H9 (cell line): ENCODE results near the gene URAD. TPM values are rescaled to one million over a fixed set of nuclear protein-coding genes. Genes with fewer than 3 reads are reported as not detected.

Experiments
- DNase-seq: peaks from one replicate; pipeline ENCODE4 v3.0.0-alpha.2; 2017
- H2AFZ ChIP-seq: one replicate; pipeline ENCODE4 v1.6.1; 2013; ENCODE audit warnings: mild to moderate bottlenecking, low read length, control low read depth, moderate library complexity
- H2AK5ac ChIP-seq: 2 replicates; pipeline ENCODE4 v1.6.1; 2013; ENCODE audit warnings: low read length, control low read depth, mixed read lengths; ENCODE audit not compliant: insufficient read length
- H2BK120ac ChIP-seq: one replicate; pipeline ENCODE4 v1.6.1; 2013; ENCODE audit warnings: low read depth, mild to moderate bottlenecking, low read length, control low read depth, inconsistent platforms; ENCODE audit not compliant: poor library complexity, severe bottlenecking
- H2BK12ac ChIP-seq: 2 replicates; pipeline ENCODE4 v1.6.1; 2013; ENCODE audit warnings: low read length, control low read depth, mixed read lengths, low read depth; ENCODE audit not compliant: insufficient read length
- H2BK15ac ChIP-seq: 2 replicates; pipeline ENCODE4 v1.6.1; 2013; ENCODE audit warnings: low read depth, low read length, control low read depth
- H2BK20ac ChIP-seq: one replicate; pipeline ENCODE4 v1.6.1; 2013; ENCODE audit warnings: low read depth, mild to moderate bottlenecking, low read length, control low read depth, inconsistent platforms; ENCODE audit not compliant: poor library complexity, severe bottlenecking
- H2BK5ac ChIP-seq: 2 replicates; pipeline ENCODE4 v1.6.1; 2013; ENCODE audit warnings: low read length, control low read depth, mixed read lengths; ENCODE audit not compliant: insufficient read length
- H3K14ac ChIP-seq: 2 replicates; pipeline ENCODE4 v1.6.1; 2013; ENCODE audit warnings: low read length, control low read depth; ENCODE audit not compliant: insufficient read depth
- H3K18ac ChIP-seq: 2 replicates; pipeline ENCODE4 v1.6.1; 2013; ENCODE audit warnings: low read depth, mild to moderate bottlenecking, mixed read lengths, low read length, control low read depth; ENCODE audit not compliant: insufficient read length
- H3K23ac ChIP-seq: 2 replicates; pipeline ENCODE4 v1.6.1; 2013; ENCODE audit warnings: low read length, control low read depth, mixed read lengths, low read depth; ENCODE audit not compliant: insufficient read length
- H3K23me2 ChIP-seq: 2 replicates; pipeline ENCODE4 v1.6.1; 2013; ENCODE audit warnings: low read depth, mild to moderate bottlenecking, mixed read lengths, low read length, control low read depth; ENCODE audit not compliant: insufficient read length, poor library complexity, severe bottlenecking
- H3K27ac ChIP-seq: 2 replicates; pipeline ENCODE4 v1.5.1; 2013; ENCODE audit warnings: low read length, control low read depth, mixed read lengths, low read depth; ENCODE audit not compliant: insufficient read length
- H3K27me3 ChIP-seq: 2 replicates; pipeline ENCODE4 v1.6.1; 2013; ENCODE audit warnings: low read length, control low read depth, inconsistent platforms; ENCODE audit not compliant: insufficient read depth
- H3K4ac ChIP-seq: 2 replicates; pipeline ENCODE4 v1.6.1; 2013; ENCODE audit warnings: low read depth, mild to moderate bottlenecking, control low read depth, inconsistent platforms, low read length, moderate library complexity
- H3K4me1 ChIP-seq: 2 replicates; pipeline ENCODE4 v1.6.1; 2013; ENCODE audit warnings: low read length, control low read depth, inconsistent platforms; ENCODE audit not compliant: insufficient read depth
- H3K4me2 ChIP-seq: 2 replicates; pipeline ENCODE4 v1.6.1; 2013; ENCODE audit warnings: low read length, control low read depth, mixed read lengths; ENCODE audit not compliant: insufficient read length, insufficient read depth
- H3K56ac ChIP-seq: 2 replicates; pipeline ENCODE4 v1.6.1; 2013; ENCODE audit warnings: low read depth, mild to moderate bottlenecking, mixed read lengths, low read length, control low read depth; ENCODE audit not compliant: insufficient read length
- H3K79me1 ChIP-seq: 2 replicates; pipeline ENCODE4 v1.6.1; 2013; ENCODE audit warnings: low read depth, mild to moderate bottlenecking, moderate library complexity, low read length, control low read depth, inconsistent platforms; ENCODE audit not compliant: insufficient read depth, poor library complexity, severe bottlenecking
- H3K79me2 ChIP-seq: 2 replicates; pipeline ENCODE4 v1.6.1; 2013; ENCODE audit warnings: low read length, control low read depth, inconsistent platforms; ENCODE audit not compliant: insufficient read depth
- H3K9ac ChIP-seq: 2 replicates; pipeline ENCODE4 v1.6.1; 2013; ENCODE audit warnings: low read length, control low read depth, mixed read lengths; ENCODE audit not compliant: insufficient read length; ENCODE audit errors: extremely low read depth
- H3K9me3 ChIP-seq: one replicate; pipeline ENCODE4 v1.6.1; 2013; ENCODE audit warnings: low read depth, low read length, inconsistent platforms; ENCODE audit not compliant: control insufficient read depth
- H3T11ph ChIP-seq: one replicate; pipeline ENCODE4 v1.6.1; 2013; ENCODE audit warnings: mild to moderate bottlenecking, low read length, control low read depth, inconsistent platforms
- H4K20me1 ChIP-seq: one replicate; pipeline ENCODE4 v1.6.1; 2013; ENCODE audit not compliant: control insufficient read depth, insufficient read length, insufficient read depth
- H4K5ac ChIP-seq: 2 replicates; pipeline ENCODE4 v1.6.1; 2013; ENCODE audit warnings: low read depth, mild to moderate bottlenecking, mixed read lengths, low read length, control low read depth; ENCODE audit not compliant: insufficient read length
- H4K8ac ChIP-seq: replicated peaks from 2 replicates; pipeline ENCODE4 v1.6.1; 2013; ENCODE audit warnings: low read length, control low read depth, mixed read lengths, low read depth; ENCODE audit not compliant: insufficient read length
- H4K91ac ChIP-seq: 2 replicates; pipeline ENCODE4 v1.6.1; 2013; ENCODE audit warnings: low read depth, mild to moderate bottlenecking, moderate library complexity, mixed read lengths, low read length, control low read depth; ENCODE audit not compliant: insufficient read length
- H3K27ac Mint-ChIP-seq, 3 experiments: 2 replicates in 2 of 3; 3 replicates in 1 of 3; pipeline ENCODE4 v1.8.0; 2020 to 2021; ENCODE audit warnings: mixed read lengths in 3 of 3, mild to moderate bottlenecking in 1 of 3, moderate library complexity in 1 of 3
- H3K27me3 Mint-ChIP-seq: 2 replicates; pipeline ENCODE4 v1.8.0; 2021; ENCODE audit warnings: low read depth, mild to moderate bottlenecking, moderate library complexity, mixed read lengths
- H3K36me3 Mint-ChIP-seq, 3 experiments: 2 replicates in 2 of 3; 3 replicates in 1 of 3; pipeline ENCODE4 v1.8.0; 2020 to 2021; ENCODE audit warnings: low read depth in 3 of 3, mixed read lengths in 3 of 3; ENCODE audit not compliant: insufficient read depth in 1 of 3
- H3K4me1 Mint-ChIP-seq, 2 experiments: 2 replicates each; pipeline ENCODE4 v1.8.0; 2020; ENCODE audit warnings: mixed read lengths in 2 of 2
- H3K4me3 Mint-ChIP-seq, 2 experiments: 2 replicates in 1 of 2; 3 replicates in 1 of 2; pipeline ENCODE4 v1.8.0; 2020 to 2021; ENCODE audit warnings: mild to moderate bottlenecking in 2 of 2, mixed read lengths in 2 of 2, moderate library complexity in 1 of 2
- H3K9me3 Mint-ChIP-seq, 2 experiments: 2 replicates in 1 of 2; 3 replicates in 1 of 2; pipeline ENCODE4 v1.8.0; 2020; ENCODE audit warnings: mild to moderate bottlenecking in 2 of 2, mixed read lengths in 2 of 2, moderate library complexity in 1 of 2
- WGBS: extraction: QIAGEN DNeasy Blood & Tissue Kit; methylation state at CpG from one replicate; pipeline ENCODE4 v1.1.7; 2013; ENCODE audit warnings: missing lambda C conversion rate, low lambda C conversion rate, mixed read lengths; ENCODE audit not compliant: insufficient read length; ENCODE audit errors: extremely low coverage; 5-methylcytosine and 5-hydroxymethylcytosine counted together
- total RNA-seq: library from RNA; stranded (reverse); gene quantifications from 2 replicates; pipeline ENCODE4 v1.2.1, GENCODE V29; 2021
- TF ChIP-seq, protein P1 (sequence below): fragments of 200-600 bp; sonication (generic); conservative IDR thresholded peaks from 3 replicates; pipeline ENCODE4 v1.8.0; 2021; ENCODE audit warnings: antibody characterized with exemption, mild to moderate bottlenecking

URAD gene
- total RNA-seq, 1 experiment from 2014 or later, result not detected

- no peak overlapping the region for H3K18ac ChIP-seq
- DNase-seq, result peak; percentile 79
- no peak overlapping the region for H3K23ac ChIP-seq
- Mint-ChIP-seq H3K36me3 (peaks cover 0 to 2% (median 0%) of the 10 kb centered on the region in 3 experiments; a peak in 2 of 7 replicates), H3K27me3 (peaks cover 100% of the 10 kb centered on the region), H3K9me3 (peaks cover 5 to 26% of the 10 kb centered on the region in 2 experiments), H3K4me3 (peak overlapping the region in 1 of 2 experiments; percentile 74; a peak in 3 of 5 replicates), H3K27ac (no peak overlapping the region), H3K4me1 (peaks cover 10 to 22% of the 10 kb centered on the region in 2 experiments)
- no peaks in the 10 kb centered on the region for H3K23me2 ChIP-seq
- H3K27me3 ChIP-seq, result peaks cover 99% of the 10 kb centered on the region
- no peak overlapping the region for H2AK5ac ChIP-seq
- no peak overlapping the region for H2BK20ac ChIP-seq
- no peak overlapping the region for H3K27ac ChIP-seq
- H3K14ac ChIP-seq, result no peak overlapping the region
- H3K4ac ChIP-seq, result no peak overlapping the region
- no peak overlapping the region for H4K91ac ChIP-seq
- no CpG with 5 or more reads among the region's 65 CpGs for WGBS
- no peak overlapping the region for H2BK15ac ChIP-seq
- H4K5ac ChIP-seq, result no peak overlapping the region
- H3K9me3 ChIP-seq, result no peaks in the 10 kb centered on the region
- peak overlapping the region; percentile 38 for H3K4me2 ChIP-seq
- no peak overlapping the region for H2BK12ac ChIP-seq
- no peak overlapping the region for H3K9ac ChIP-seq
- H3T11ph ChIP-seq, result no peak overlapping the region
- no peaks in the 10 kb centered on the region for H3K4me1 ChIP-seq
- no peaks in the 10 kb centered on the region for H3K79me1 ChIP-seq
- no peak overlapping the region for H3K56ac ChIP-seq
- TF ChIP-seq, protein P1, sequence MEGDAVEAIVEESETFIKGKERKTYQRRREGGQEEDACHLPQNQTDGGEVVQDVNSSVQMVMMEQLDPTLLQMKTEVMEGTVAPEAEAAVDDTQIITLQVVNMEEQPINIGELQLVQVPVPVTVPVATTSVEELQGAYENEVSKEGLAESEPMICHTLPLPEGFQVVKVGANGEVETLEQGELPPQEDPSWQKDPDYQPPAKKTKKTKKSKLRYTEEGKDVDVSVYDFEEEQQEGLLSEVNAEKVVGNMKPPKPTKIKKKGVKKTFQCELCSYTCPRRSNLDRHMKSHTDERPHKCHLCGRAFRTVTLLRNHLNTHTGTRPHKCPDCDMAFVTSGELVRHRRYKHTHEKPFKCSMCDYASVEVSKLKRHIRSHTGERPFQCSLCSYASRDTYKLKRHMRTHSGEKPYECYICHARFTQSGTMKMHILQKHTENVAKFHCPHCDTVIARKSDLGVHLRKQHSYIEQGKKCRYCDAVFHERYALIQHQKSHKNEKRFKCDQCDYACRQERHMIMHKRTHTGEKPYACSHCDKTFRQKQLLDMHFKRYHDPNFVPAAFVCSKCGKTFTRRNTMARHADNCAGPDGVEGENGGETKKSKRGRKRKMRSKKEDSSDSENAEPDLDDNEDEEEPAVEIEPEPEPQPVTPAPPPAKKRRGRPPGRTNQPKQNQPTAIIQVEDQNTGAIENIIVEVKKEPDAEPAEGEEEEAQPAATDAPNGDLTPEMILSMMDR, result no peak
- H2AFZ ChIP-seq, result no peak overlapping the region
- H3K79me2 ChIP-seq, result no peaks in the 10 kb centered on the region
- H4K8ac ChIP-seq, result no peak overlapping the region
- H2BK120ac ChIP-seq, result no peak overlapping the region
- peaks cover 2% of the 10 kb centered on the region for H4K20me1 ChIP-seq
- H2BK5ac ChIP-seq, result no peak overlapping the region
These were observed 10.1 kb downstream of the URAD start for GRCh38 chr13:27978301-27978968.
